HFF-Myc (cell line): ENCODE results near the gene KRAS.

Experiments
- DNase-seq: peaks from one replicate; pipeline ENCODE4 v3.0.0-alpha.2; 2011; ENCODE audit warnings: low read depth; ENCODE audit errors: extremely low read depth
- H3K4me3 ChIP-seq: replicated peaks from 2 replicates; pipeline ENCODE4 v1.5.1; 2011; ENCODE audit warnings: low read depth, mild to moderate bottlenecking, control low read depth, low read length
- TF ChIP-seq, protein P1 (sequence below): IDR thresholded peaks from 2 replicates; pipeline ENCODE4 v1.5.1; 2012; ENCODE audit warnings: mild to moderate bottlenecking, low read depth, low read length, control low read depth; ENCODE audit errors: missing control alignments

Gene KRAS

DNA sequence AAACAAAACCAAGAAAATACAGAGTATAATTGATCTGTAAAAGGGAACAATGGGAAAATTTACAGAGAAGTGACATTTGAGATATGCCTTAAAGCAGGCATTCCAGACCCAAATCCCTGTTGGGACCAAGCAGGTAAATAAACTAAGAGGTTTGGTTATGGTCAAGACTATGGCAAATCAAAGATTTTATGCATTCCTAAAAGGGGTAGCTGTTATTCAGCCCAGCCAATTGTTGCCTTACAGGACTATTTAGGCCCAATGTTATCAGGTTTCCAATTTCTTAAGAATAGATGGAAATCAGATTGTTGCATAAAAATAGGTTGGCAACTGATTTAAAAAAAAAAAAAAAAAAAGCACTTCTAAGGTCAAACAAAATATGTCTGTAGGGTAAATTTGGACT, 61.1 kb downstream of the KRAS start:
- DNase-seq = no peak
- TF ChIP-seq, protein P1, sequence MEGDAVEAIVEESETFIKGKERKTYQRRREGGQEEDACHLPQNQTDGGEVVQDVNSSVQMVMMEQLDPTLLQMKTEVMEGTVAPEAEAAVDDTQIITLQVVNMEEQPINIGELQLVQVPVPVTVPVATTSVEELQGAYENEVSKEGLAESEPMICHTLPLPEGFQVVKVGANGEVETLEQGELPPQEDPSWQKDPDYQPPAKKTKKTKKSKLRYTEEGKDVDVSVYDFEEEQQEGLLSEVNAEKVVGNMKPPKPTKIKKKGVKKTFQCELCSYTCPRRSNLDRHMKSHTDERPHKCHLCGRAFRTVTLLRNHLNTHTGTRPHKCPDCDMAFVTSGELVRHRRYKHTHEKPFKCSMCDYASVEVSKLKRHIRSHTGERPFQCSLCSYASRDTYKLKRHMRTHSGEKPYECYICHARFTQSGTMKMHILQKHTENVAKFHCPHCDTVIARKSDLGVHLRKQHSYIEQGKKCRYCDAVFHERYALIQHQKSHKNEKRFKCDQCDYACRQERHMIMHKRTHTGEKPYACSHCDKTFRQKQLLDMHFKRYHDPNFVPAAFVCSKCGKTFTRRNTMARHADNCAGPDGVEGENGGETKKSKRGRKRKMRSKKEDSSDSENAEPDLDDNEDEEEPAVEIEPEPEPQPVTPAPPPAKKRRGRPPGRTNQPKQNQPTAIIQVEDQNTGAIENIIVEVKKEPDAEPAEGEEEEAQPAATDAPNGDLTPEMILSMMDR = no peak
- H3K4me3 ChIP-seq = no peak overlapping the region

- no peak overlapping the region for H3K4me3 ChIP-seq
- peak; percentile 73 for DNase-seq
- TF ChIP-seq, protein P1 = no peak
Measured at GRCh38 chr12:25187781-25188180, 62.9 kb downstream of the KRAS start.

- no peak overlapping the region for H3K4me3 ChIP-seq
- DNase-seq = no peak
- TF ChIP-seq, protein P1 = no peak
Measured at GRCh38 chr12:25186788-25187402, 63.8 kb downstream of the KRAS start.

DNA sequence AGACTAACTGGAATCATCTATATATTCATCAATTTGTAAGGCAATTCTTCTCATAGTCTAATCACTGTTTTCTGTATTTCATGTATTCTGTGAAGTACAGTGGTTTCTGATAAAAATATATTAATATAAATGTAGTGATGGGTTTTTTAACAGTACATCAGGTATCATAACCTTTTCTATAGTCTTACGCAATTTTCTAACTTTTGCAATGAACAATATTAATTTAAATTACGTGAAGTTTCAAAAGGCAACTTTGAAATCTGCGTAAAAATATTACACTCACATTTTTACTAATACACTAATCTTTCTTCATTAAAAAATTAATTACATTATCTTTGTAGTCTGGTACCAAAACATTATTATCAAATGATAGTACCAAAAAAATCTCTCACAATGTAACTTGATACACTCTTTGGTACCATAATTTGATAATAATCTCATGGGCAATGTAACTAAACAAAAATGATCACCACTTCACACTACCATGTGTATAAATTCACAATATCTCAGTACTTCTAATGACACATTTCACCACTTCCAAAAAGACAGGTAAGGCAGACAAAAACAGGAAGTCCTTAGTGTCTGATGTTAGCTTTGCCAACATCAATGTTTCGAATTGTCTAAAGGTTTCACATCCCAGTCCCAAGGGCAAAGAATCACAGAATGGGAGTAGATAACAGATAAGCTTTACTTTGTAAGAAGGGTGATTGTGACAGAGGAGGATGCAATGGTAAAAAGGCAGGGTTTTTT, 64.5 kb downstream of the KRAS start:
- TF ChIP-seq, protein P1 = no peak
- DNase-seq = no peak
- no peak overlapping the region for H3K4me3 ChIP-seq

GRCh38 chr12:25184132-25184531, 66.6 kb downstream of the KRAS start:
- H3K4me3 ChIP-seq = no peak overlapping the region
- DNase-seq = no peak
- TF ChIP-seq, protein P1 = no peak

DNA sequence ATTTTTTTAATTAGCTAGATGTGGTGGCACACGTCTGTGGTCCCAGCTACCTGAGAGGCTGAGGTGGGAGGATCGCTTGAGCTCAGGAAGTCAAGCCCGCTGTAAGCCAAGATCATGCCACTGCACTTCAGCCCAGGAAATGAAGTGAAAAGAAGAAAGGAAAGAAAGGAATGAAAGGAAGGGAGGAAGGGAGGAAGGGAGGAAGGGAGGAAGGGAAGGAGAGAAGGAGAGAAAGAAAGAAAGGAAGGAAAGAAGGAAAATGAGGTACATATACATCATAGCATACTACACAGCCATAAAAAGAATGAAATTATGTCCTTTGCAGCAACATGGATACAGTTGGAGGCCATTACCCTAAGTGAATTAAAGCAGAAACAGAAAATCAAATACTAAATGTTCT, 68.0 kb downstream of the KRAS start:
- no peak overlapping the region for H3K4me3 ChIP-seq
- TF ChIP-seq, protein P1 = no peak
- DNase-seq = no peak

DNA sequence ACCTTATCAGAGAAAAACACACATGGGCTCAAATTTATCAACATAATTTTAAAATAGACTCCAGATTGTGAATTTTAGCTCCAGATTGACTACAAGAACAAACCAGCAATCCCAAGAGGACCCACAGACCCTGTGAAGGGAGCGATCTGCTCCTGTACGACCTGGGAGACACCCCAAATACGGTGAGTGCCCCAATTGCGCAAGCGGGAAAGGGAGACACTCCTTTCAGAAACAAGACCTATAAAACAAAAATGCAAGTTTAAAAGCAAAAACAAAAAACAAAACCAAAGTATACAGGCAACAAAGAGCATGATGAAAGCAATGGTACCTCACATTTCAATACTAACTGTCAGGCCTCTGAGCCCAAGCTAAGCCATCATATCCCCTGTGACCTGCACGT, 87.9 kb downstream of the KRAS start:
- TF ChIP-seq, protein P1 = no peak
- no peak for DNase-seq
- no peak overlapping the region for H3K4me3 ChIP-seq
